ENCODE results near the gene PRSS56. TPM values are rescaled to one million over a fixed set of nuclear protein-coding genes. Genes with fewer than 3 reads are reported as not detected.

PRSS56 gene
- total and polyA plus RNA-seq, 5 donors: 0.05 to 0.11 TPM; not detected in 3

DNA sequence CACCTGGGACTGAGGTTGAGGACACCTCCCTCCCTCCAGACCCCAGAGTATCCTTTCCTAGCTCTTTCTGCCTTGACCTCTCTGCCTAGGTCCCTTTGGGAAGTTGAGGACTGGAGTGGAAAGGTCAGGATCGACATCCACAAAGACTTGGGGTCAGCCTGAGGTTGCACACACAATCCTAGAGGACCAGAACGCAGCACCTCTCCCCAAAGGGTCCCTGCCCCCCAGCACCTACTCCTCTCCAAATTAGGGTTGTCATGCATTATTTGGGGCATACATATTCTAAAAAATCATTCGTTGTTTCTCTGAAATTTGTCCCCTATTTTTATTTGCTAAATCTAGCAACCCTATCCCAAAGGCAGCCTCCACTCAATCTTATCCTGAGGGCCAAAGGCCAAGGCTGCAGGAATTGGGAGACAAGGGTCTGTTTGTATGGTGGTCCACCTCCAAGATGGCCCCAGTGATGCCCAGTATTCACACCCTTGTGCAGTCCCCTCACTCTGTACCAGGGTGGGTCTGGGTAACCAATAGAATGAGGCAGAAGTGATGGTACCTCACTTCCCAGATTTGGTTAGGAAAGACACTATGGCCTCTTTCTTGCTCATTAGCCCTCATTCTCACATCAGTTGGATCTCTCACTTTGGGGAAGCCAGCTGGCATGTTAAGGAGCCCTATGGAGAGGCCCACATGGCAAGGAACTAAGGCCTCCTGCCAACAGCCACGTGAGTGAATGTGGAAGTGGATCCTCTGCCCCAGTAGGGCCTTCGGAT is 15.8 kb downstream of the PRSS56 start:
- DNase-seq: peak in 1 of 3 donors; percentile 1
- no peaks in the 10 kb centered on the region for H3K4me1 ChIP-seq (ENCODE audit: control insufficient read depth, insufficient read depth, low read length)
- no peak overlapping the region for H3K4me3 ChIP-seq (ENCODE audit: low read length)
- intact Hi-C loops (cut with DNase I): no loop called here
- no peak overlapping the region for H3K27ac ChIP-seq (ENCODE audit: low read length)
- peaks cover 2% of the 10 kb centered on the region for H3K9me3 ChIP-seq (ENCODE audit: control insufficient read depth, low read length)
- no peaks in the 10 kb centered on the region for H3K27me3 ChIP-seq (ENCODE audit: control insufficient read depth, insufficient read depth)
- 90% methylated on average over 5 of the region's 5 CpGs for WGBS
- no peak for ATAC-seq

GRCh38 chr2:232537079-232537478 is 16.9 kb downstream of the PRSS56 start:
- ATAC-seq: no peak

GRCh38 chr2:232537499-232537898 is 17.3 kb downstream of the PRSS56 start:
- Histone ChIP-seq H3K4me1 (ENCODE audit: control insufficient read depth, insufficient read depth, low read length) (no peaks in the 10 kb centered on the region), H3K9me3 (ENCODE audit: control insufficient read depth, low read length) (peaks cover 2% of the 10 kb centered on the region), H3K27ac (ENCODE audit: low read length) (no peak overlapping the region), H3K4me3 (ENCODE audit: low read length) (no peak overlapping the region), H3K27me3 (ENCODE audit: control insufficient read depth, insufficient read depth) (no peaks in the 10 kb centered on the region)
- ATAC-seq (no peak), DNase-seq (peak in 1 of 3 donors; percentile 69)
- intact Hi-C loops (cut with DNase I): no loop called here
- 64% methylated on average over 4 of the region's 4 CpGs for WGBS

More at GRCh38 chr2:232537079-232537478, 16.9 kb downstream of the PRSS56 start:
- intact Hi-C loops (cut with DNase I): no loop called here
- Histone ChIP-seq H3K9me3 (ENCODE audit: control insufficient read depth, low read length) (peaks cover 2% of the 10 kb centered on the region), H3K4me1 (ENCODE audit: control insufficient read depth, insufficient read depth, low read length) (no peaks in the 10 kb centered on the region), H3K27me3 (ENCODE audit: control insufficient read depth, insufficient read depth) (no peaks in the 10 kb centered on the region), H3K27ac (ENCODE audit: low read length) (no peak overlapping the region), H3K4me3 (ENCODE audit: low read length) (no peak overlapping the region)
- WGBS: 60% methylated on average over 5 of the region's 5 CpGs
- DNase-seq: peak in 1 of 3 donors; percentile 16

DNA sequence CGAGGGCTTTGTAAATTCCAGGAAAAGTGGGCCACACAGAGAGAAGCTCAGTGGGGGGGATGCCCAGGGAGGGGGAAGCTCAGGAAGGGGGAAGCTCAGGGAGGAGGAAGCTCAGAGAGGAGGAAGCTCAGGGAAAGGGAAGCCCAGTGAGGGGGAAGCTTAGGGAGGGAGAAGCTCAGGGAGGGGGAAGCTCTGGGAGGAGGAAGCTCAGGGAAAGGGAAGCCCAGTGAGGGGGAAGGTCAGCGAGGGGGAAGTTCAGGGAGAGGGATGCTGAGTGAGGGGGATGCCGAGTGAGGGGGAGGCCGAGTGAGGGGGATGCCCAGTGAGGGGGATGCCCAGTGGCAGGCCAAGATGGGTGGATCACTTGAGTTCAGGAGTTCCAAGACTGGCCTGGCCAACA is 18.5 kb downstream of the PRSS56 start:
- 22% methylated on average over 4 of the region's 4 CpGs for WGBS
- no peak overlapping the region for H3K4me3 ChIP-seq (ENCODE audit: low read length)

GRCh38 chr2:232539298-232540231 is 19.4 kb downstream of the PRSS56 start, which contains the start of gene CHRNG:
CHRNG (plus strand) TSS chr2:232539692; CDS start chr2:232539748, 56 bp downstream.
- ATAC-seq: no peak

More for the DNA sequence above, 18.5 kb downstream of the PRSS56 start:
- Histone ChIP-seq H3K4me1 (ENCODE audit: control insufficient read depth, insufficient read depth, low read length) (no peaks in the 10 kb centered on the region), H3K27ac (ENCODE audit: low read length) (no peak overlapping the region), H3K9me3 (ENCODE audit: control insufficient read depth, low read length) (peaks cover 2% of the 10 kb centered on the region), H3K27me3 (ENCODE audit: control insufficient read depth, insufficient read depth) (no peaks in the 10 kb centered on the region)
- DNase-seq (no peak), ATAC-seq (no peak)
- intact Hi-C loops (cut with DNase I): no loop called here

GRCh38 chr2:232540441-232541041 is 20.4 kb downstream of the PRSS56 start:
- H3K4me3 ChIP-seq (ENCODE audit: low read length): no peak overlapping the region
- DNase-seq: peak in 1 of 3 donors; percentile 36
- H3K9me3 ChIP-seq (ENCODE audit: control insufficient read depth, low read length): peaks cover 2% of the 10 kb centered on the region

More at GRCh38 chr2:232539298-232540231, 19.4 kb downstream of the PRSS56 start, which contains the start of gene CHRNG:
- 65% methylated on average over 23 of the region's 23 CpGs for WGBS
- DNase-seq: no peak
- H3K4me1 ChIP-seq (ENCODE audit: control insufficient read depth, insufficient read depth, low read length): no peaks in the 10 kb centered on the region
- no peak within 1 kb of the TSS for H3K27ac ChIP-seq (ENCODE audit: low read length)
- no peak within 1 kb of the TSS for H3K4me3 ChIP-seq (ENCODE audit: low read length)
- H3K27me3 ChIP-seq (ENCODE audit: control insufficient read depth, insufficient read depth): no peaks in the 10 kb centered on the region
- intact Hi-C loops (cut with DNase I): no loop called here
- H3K9me3 ChIP-seq (ENCODE audit: control insufficient read depth, low read length): peaks cover 2% of the 10 kb centered on the region

GRCh38 chr2:232541195-232541960 is 21.2 kb downstream of the PRSS56 start:
- intact Hi-C loops (cut with DNase I): no loop called here
- Histone ChIP-seq H3K4me3 (ENCODE audit: low read length) (no peak overlapping the region), H3K27ac (ENCODE audit: low read length) (no peak overlapping the region), H3K4me1 (ENCODE audit: control insufficient read depth, insufficient read depth, low read length) (no peaks in the 10 kb centered on the region), H3K27me3 (ENCODE audit: control insufficient read depth, insufficient read depth) (no peaks in the 10 kb centered on the region), H3K9me3 (ENCODE audit: control insufficient read depth, low read length) (no peaks in the 10 kb centered on the region)
- 54% methylated on average over 19 of the region's 19 CpGs for WGBS
- no peak for DNase-seq
- ATAC-seq: no peak

More at GRCh38 chr2:232540441-232541041, 20.4 kb downstream of the PRSS56 start:
- Histone ChIP-seq H3K27me3 (ENCODE audit: control insufficient read depth, insufficient read depth) (no peaks in the 10 kb centered on the region), H3K27ac (ENCODE audit: low read length) (no peak overlapping the region), H3K4me1 (ENCODE audit: control insufficient read depth, insufficient read depth, low read length) (no peaks in the 10 kb centered on the region)
- WGBS: 87% methylated on average over 17 of the region's 17 CpGs
- intact Hi-C loops (cut with DNase I): no loop called here
- ATAC-seq: no peak

- H3K4me1 ChIP-seq (ENCODE audit: control insufficient read depth, insufficient read depth, low read length): no peaks in the 10 kb centered on the region
- no peak overlapping the region for H3K4me3 ChIP-seq (ENCODE audit: low read length)
- intact Hi-C loops (cut with DNase I): no loop called here
- H3K27me3 ChIP-seq (ENCODE audit: control insufficient read depth, insufficient read depth): no peaks in the 10 kb centered on the region
- no peak for ATAC-seq
- WGBS: 61% methylated on average over 9 of the region's 9 CpGs
- DNase-seq: no peak
- H3K9me3 ChIP-seq (ENCODE audit: control insufficient read depth, low read length): no peaks in the 10 kb centered on the region
- no peak overlapping the region for H3K27ac ChIP-seq (ENCODE audit: low read length)
Observed at GRCh38 chr2:232541961-232542714, 21.9 kb downstream of the PRSS56 start.

DNA sequence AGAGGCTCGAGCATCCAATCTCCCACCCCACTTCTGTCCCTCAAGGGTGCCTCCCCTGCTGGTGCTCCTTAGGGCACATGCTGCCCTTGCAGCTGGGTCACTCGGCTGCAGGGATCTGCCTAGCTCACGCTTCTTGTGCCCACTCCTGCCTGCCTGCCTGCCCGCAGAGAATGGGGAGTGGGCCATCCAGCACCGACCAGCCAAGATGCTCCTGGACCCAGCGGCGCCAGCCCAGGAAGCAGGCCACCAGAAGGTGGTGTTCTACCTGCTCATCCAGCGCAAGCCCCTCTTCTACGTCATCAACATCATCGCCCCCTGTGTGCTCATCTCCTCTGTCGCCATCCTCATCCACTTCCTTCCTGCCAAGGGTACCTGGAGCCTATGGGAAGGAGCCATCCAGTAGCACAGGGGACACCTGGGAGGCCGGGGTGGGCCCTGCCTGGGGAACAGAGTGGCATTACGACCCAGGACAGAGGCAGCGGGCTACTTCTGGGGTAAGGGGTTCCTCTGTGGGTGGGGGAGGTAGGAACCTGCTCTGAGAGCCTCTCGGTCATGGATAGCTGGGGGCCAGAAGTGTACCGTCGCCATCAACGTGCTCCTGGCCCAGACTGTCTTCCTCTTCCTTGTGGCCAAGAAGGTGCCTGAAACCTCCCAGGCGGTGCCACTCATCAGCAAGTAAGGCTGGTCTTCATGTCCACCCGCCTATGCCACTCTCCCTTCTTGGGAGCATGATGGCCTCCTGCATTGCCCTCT is 22.7 kb downstream of the PRSS56 start:
- ATAC-seq (no peak), DNase-seq (peak in 2 of 3 donors; percentile 5 to 28)
- Histone ChIP-seq H3K27me3 (ENCODE audit: control insufficient read depth, insufficient read depth) (no peaks in the 10 kb centered on the region), H3K9me3 (ENCODE audit: control insufficient read depth, low read length) (no peaks in the 10 kb centered on the region), H3K4me3 (ENCODE audit: low read length) (no peak overlapping the region), H3K27ac (ENCODE audit: low read length) (no peak overlapping the region), H3K4me1 (ENCODE audit: control insufficient read depth, insufficient read depth, low read length) (no peaks in the 10 kb centered on the region)
- intact Hi-C loops (cut with DNase I): no loop called here
- WGBS: 87% methylated on average over 20 of the region's 20 CpGs
